ENCODE measurements around the gene MPO.

- no peak for TF ChIP-seq EZH2 (IDR thresholded peaks at IDR 0.05; ENCODE audit: insufficient read depth, poor library complexity, severe bottlenecking)
- TF ChIP-seq EZH2phosphoT487 (IDR thresholded peaks at IDR 0.05; ENCODE audit: insufficient read depth, low read depth) = no peak
Measured at GRCh38 chr17:58309918-58310259, 29.2 kb upstream of the MPO start.

Data from GM23248 (cell line).